Trophoblast cell (in vitro differentiated cells and primary cell): Measurements from ENCODE around the gene MPST.

Experiments used
- DNase-seq, 2 donors: peaks; one replicate each; pipeline ENCODE4 v3.0.0-alpha.2; 2016
- H2AFZ ChIP-seq: 2 replicates; pipeline ENCODE4 v1.6.1; 2013; ENCODE audit warnings: low read length, moderate library complexity, mild to moderate bottlenecking; ENCODE audit not compliant: insufficient read depth, poor library complexity
- H2AK5ac ChIP-seq: 2 replicates; pipeline ENCODE4 v1.6.1; 2013; ENCODE audit warnings: mild to moderate bottlenecking, low read length
- H2BK120ac ChIP-seq: 2 replicates; pipeline ENCODE4 v1.6.1; 2013; ENCODE audit warnings: low read length, mild to moderate bottlenecking, moderate library complexity; ENCODE audit not compliant: insufficient read depth, poor library complexity
- H2BK12ac ChIP-seq: 2 replicates; pipeline ENCODE4 v1.6.1; 2013; ENCODE audit warnings: mild to moderate bottlenecking, low read length, moderate library complexity
- H2BK5ac ChIP-seq: 2 replicates; pipeline ENCODE4 v1.6.1; 2013; ENCODE audit warnings: low read length, low read depth, moderate library complexity, mild to moderate bottlenecking; ENCODE audit not compliant: poor library complexity
- H3K14ac ChIP-seq: 2 replicates; pipeline ENCODE4 v1.6.1; 2013; ENCODE audit warnings: mild to moderate bottlenecking, low read length
- H3K18ac ChIP-seq: 2 replicates; pipeline ENCODE4 v1.6.1; 2013; ENCODE audit warnings: mild to moderate bottlenecking, low read length
- H3K23ac ChIP-seq: 2 replicates; pipeline ENCODE4 v1.6.1; 2013; ENCODE audit warnings: low read length
- H3K27ac ChIP-seq: 2 replicates; pipeline ENCODE4 v1.5.1; 2013; ENCODE audit warnings: low read depth, mild to moderate bottlenecking, inconsistent platforms, low read length, moderate library complexity
- H3K27me3 ChIP-seq: 2 replicates; pipeline ENCODE4 v1.6.1; 2013; ENCODE audit warnings: inconsistent platforms, mild to moderate bottlenecking, low read length, moderate library complexity; ENCODE audit not compliant: insufficient read depth
- H3K36me3 ChIP-seq, 2 experiments: 1 replicate in 1 of 2; 2 replicates in 1 of 2; pipeline ENCODE4 v1.6.1; 2013; ENCODE audit warnings: low read length in 2 of 2, mild to moderate bottlenecking in 2 of 2, moderate library complexity in 1 of 2; ENCODE audit not compliant: insufficient read depth in 2 of 2, control insufficient read depth in 1 of 2
- H3K4ac ChIP-seq: 2 replicates; pipeline ENCODE4 v1.6.1; 2013; ENCODE audit warnings: low read depth, mild to moderate bottlenecking, low read length, moderate library complexity
- H3K4me1 ChIP-seq, 2 experiments: 1 replicate in 1 of 2; 2 replicates in 1 of 2; pipeline ENCODE4 v1.6.1; 2013; ENCODE audit warnings: low read length in 2 of 2, mild to moderate bottlenecking in 2 of 2, moderate library complexity in 1 of 2; ENCODE audit not compliant: insufficient read depth in 2 of 2, control insufficient read depth in 1 of 2
- H3K4me2 ChIP-seq: 2 replicates; pipeline ENCODE4 v1.6.1; 2013; ENCODE audit warnings: inconsistent platforms, mild to moderate bottlenecking, low read length, moderate library complexity
- H3K4me3 ChIP-seq: 2 replicates; pipeline ENCODE4 v1.5.1; 2013; ENCODE audit warnings: mild to moderate bottlenecking, low read depth, low read length, inconsistent platforms
- H3K79me1 ChIP-seq: one replicate; pipeline ENCODE4 v1.6.1; 2013; ENCODE audit warnings: low read length
- H3K79me2 ChIP-seq: 2 replicates; pipeline ENCODE4 v1.6.1; 2013; ENCODE audit warnings: low read length, mild to moderate bottlenecking; ENCODE audit not compliant: control insufficient read depth, insufficient read depth, poor library complexity
- H3K9ac ChIP-seq: 2 replicates; pipeline ENCODE4 v1.6.1; 2013; ENCODE audit warnings: mild to moderate bottlenecking, low read length
- H3K9me3 ChIP-seq: 2 replicates; pipeline ENCODE4 v1.6.1; 2013; ENCODE audit warnings: low read depth, mild to moderate bottlenecking, control low read depth, inconsistent platforms, low read length; ENCODE audit not compliant: insufficient read depth
- H4K12ac ChIP-seq: 2 replicates; pipeline ENCODE4 v1.6.1; 2013; ENCODE audit warnings: low read depth, mild to moderate bottlenecking, low read length, moderate library complexity
- H4K8ac ChIP-seq: 2 replicates; pipeline ENCODE4 v1.6.1; 2013; ENCODE audit warnings: low read depth, mild to moderate bottlenecking, low read length, moderate library complexity
- H4K91ac ChIP-seq: one replicate; pipeline ENCODE4 v1.6.1; 2013; ENCODE audit warnings: low read depth, mild to moderate bottlenecking, low read length, moderate library complexity
- WGBS: extraction: QIAGEN DNeasy Blood & Tissue Kit; methylation state at CpG from one replicate; pipeline ENCODE4 v1.1.7; 2013; ENCODE audit warnings: missing lambda C conversion rate; ENCODE audit not compliant: insufficient read length, insufficient coverage; ENCODE audit errors: extremely low coverage; 5-methylcytosine and 5-hydroxymethylcytosine counted together

The MPST gene

DNA sequence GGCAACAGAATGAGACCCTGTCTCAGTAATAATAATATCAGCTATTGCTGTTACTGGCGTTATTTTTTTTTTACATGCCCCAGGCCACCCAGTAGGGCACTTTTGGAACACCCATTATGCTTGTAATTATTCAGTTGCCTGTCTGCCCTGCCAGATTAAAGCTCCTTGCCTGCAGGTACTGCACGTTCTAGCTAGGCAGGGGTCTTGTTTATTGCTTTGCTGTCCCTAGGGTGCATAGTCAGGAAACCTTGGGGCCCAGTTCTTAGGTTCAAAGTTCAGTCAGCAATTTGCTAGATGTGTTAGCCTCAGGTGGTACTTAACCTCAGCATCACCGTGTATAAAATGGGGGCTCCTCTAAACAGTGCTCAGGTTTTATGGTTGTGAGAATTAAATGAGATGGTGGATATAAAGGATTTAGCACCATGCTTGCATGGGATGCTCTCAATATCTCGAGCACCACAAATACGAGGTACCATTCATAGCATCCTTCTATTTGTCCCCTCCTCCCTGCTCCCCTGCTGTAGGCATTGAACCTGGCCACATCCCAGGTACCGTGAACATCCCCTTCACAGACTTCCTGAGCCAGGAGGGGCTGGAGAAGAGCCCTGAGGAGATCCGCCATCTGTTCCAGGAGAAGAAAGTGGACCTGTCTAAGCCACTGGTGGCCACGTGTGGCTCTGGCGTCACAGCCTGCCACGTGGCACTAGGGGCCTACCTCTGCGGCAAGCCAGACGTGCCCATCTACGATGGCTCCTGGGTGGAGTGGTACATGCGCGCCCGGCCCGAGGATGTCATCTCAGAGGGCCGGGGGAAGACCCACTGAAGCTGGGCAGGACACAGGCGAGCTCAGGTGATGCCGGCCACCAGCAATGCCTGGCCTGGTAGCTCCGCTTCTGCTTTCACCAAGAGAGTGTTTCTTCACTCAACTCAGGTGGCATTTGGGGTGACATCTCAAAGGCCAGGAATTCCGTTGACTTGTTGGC, 9.4 kb downstream of the MPST start:
- peaks cover 11 to 14% of the 10 kb centered on the region in 2 experiments for H3K4me1 ChIP-seq
- no peak overlapping the region for H2AFZ ChIP-seq
- H3K4ac ChIP-seq, result no peak overlapping the region
- H2BK120ac ChIP-seq, result no peak overlapping the region
- H4K8ac ChIP-seq, result no peak overlapping the region
- no peak for DNase-seq
- H2AK5ac ChIP-seq, result no peak overlapping the region
- H3K79me1 ChIP-seq, result no peaks in the 10 kb centered on the region
- no peak overlapping the region for H2BK5ac ChIP-seq
- H3K27me3 ChIP-seq, result no peaks in the 10 kb centered on the region
- no peaks in the 10 kb centered on the region for H3K9me3 ChIP-seq
- peaks cover 25 to 44% of the 10 kb centered on the region in 2 experiments for H3K36me3 ChIP-seq
- no peak overlapping the region for H3K18ac ChIP-seq
- no peak overlapping the region for H2BK12ac ChIP-seq
- H3K79me2 ChIP-seq, result no peaks in the 10 kb centered on the region
- no peak overlapping the region for H4K12ac ChIP-seq
- no CpG with 5 or more reads among the region's 22 CpGs for WGBS
- H3K4me3 ChIP-seq, result no peak overlapping the region
- H3K4me2 ChIP-seq, result no peak overlapping the region
- no peak overlapping the region for H4K91ac ChIP-seq
- no peak overlapping the region for H3K23ac ChIP-seq
- H3K27ac ChIP-seq, result no peak overlapping the region
- no peak overlapping the region for H3K14ac ChIP-seq
- no peak overlapping the region for H3K9ac ChIP-seq

DNA sequence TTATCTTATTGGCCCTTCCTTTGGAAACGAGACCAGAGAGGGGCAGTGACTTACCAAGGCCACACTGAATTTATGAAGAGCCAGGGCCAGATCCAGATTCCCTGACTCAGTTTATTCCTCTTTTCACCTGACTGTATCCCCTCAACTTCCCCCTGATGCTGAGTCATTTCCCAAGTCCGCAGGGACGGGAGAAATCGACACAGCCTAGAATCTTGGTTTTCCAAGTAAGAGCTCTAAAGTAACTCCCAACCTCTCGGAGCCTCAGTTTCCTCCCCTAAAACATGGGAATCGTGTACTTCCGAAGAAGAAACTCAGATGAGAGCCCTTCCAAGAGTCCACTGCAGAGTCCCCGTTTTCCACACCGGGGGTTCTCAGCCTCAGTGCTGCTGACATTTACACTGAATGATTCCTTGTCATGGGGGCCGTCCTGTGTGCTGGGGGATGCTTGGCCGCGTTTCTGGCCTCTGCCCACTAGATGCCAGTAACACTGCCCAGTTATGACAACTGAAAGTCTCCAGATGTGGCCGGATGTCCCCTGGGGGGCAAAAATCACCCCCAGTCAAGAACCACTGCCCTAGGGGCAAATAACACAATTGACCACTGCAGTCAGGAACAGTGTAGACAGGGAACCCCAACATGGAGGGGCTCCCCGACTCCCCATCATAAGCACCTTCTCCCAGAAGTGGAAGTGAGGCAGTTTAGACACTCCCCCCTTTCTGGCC, 11.2 kb downstream of the MPST start:
- no peak overlapping the region for H3K23ac ChIP-seq
- H4K8ac ChIP-seq, result no peak overlapping the region
- no peaks in the 10 kb centered on the region for H3K9me3 ChIP-seq
- no peak overlapping the region for H3K4me2 ChIP-seq
- peaks cover 9 to 14% of the 10 kb centered on the region in 2 experiments for H3K4me1 ChIP-seq
- no peak overlapping the region for H2AK5ac ChIP-seq
- H3K36me3 ChIP-seq, result peaks cover 13 to 31% of the 10 kb centered on the region in 2 experiments
- H3K18ac ChIP-seq, result no peak overlapping the region
- no peak overlapping the region for H3K9ac ChIP-seq
- H2BK5ac ChIP-seq, result no peak overlapping the region
- no peak overlapping the region for H2BK120ac ChIP-seq
- H3K27me3 ChIP-seq, result no peaks in the 10 kb centered on the region
- WGBS, result no CpG with 5 or more reads among the region's 14 CpGs
- no peak overlapping the region for H2BK12ac ChIP-seq
- H2AFZ ChIP-seq, result no peak overlapping the region
- no peak overlapping the region for H3K4me3 ChIP-seq
- H3K79me2 ChIP-seq, result no peaks in the 10 kb centered on the region
- no peak overlapping the region for H3K27ac ChIP-seq
- DNase-seq, result no peak
- H4K91ac ChIP-seq, result no peak overlapping the region
- H3K4ac ChIP-seq, result no peak overlapping the region
- no peaks in the 10 kb centered on the region for H3K79me1 ChIP-seq
- H3K14ac ChIP-seq, result no peak overlapping the region
- no peak overlapping the region for H4K12ac ChIP-seq

DNA sequence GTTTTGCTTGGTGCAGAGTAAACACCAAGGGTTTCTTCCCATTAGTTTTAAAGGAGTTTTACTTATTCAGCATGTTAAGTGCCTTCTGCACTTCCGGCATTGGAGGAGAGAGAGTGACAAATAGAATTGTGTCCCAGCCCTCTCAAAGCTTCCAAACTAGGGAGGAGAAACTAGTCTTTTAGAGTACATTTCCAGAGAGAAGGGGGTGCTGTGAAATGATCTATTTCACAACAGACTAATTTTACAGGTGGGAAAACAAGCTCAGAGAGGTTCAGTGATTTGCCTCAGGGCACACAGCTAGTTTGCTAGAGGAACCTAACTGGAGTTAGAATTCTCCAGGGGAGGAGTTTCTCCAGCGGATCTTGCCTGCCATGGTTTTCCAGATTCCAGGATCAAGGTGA, 12.6 kb downstream of the MPST start:
- Histone ChIP-seq H3K9ac (no peak overlapping the region), H3K36me3 (peaks cover 13 to 20% of the 10 kb centered on the region in 2 experiments), H3K79me1 (no peaks in the 10 kb centered on the region), H3K4ac (no peak overlapping the region), H3K4me3 (no peak overlapping the region), H3K79me2 (no peaks in the 10 kb centered on the region), H3K4me2 (no peak overlapping the region), H3K18ac (no peak overlapping the region), H3K14ac (no peak overlapping the region), H3K23ac (no peak overlapping the region), H3K27ac (no peak overlapping the region), H4K12ac (no peak overlapping the region), H3K27me3 (no peaks in the 10 kb centered on the region), H3K9me3 (no peaks in the 10 kb centered on the region), H2AFZ (no peak overlapping the region), H4K8ac (no peak overlapping the region), H2BK12ac (no peak overlapping the region), H3K4me1 (peaks cover 9 to 14% of the 10 kb centered on the region in 2 experiments), H2AK5ac (no peak overlapping the region), H2BK120ac (peak overlapping the region; percentile 31), H4K91ac (no peak overlapping the region), H2BK5ac (no peak overlapping the region)
- WGBS, result no CpG with 5 or more reads among the region's 2 CpGs
- peak in 1 of 2 donors; percentile 49 for DNase-seq

DNA sequence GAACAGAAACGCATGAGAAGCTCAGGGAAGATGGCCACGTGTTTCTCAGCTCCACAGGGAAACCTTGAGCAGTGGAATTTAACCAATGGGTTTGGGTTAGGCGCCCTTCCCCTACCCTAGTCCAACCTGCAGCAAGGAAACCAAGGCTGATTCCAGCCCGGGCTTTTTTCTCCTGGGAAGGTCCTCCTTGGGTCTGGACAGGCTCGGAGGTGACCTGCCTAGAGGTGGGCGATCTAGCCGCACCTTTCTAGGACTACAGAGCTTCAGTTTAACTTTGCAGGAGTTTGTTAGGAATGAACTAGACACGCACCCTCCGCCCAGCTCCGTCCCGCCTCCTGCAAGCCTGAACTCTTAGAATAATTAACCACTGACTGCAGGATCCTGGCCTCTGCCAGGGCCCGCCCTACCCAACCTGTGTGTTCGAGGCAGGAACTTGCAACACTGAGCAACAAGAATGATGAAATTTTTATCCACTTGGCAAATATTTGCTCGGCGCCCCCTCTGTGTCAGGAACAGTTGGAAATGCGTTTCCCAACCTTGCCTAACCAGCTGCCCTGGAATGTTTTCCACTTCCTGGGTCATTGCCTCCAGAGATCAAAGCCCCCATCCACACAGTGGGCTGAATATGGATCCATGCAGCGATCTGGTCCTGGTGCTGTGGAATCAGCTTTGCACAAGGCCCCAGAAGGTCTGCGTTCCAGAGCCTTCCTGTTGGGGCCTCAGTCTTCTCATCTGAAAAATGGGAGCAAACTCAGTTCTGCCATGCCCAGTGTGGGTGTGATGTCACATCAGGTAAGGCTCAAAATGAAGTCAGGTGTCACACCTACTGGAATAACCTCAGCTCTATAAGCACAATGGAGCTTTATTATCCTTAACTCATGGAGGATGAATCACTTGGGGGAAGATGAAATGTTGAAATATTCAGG, 13.3 kb downstream of the MPST start:
- H3K4me3 ChIP-seq, result no peak overlapping the region
- H2BK12ac ChIP-seq, result no peak overlapping the region
- peaks cover 10 to 14% of the 10 kb centered on the region in 2 experiments for H3K36me3 ChIP-seq
- H3K9ac ChIP-seq, result peak overlapping the region; percentile 18
- no peak overlapping the region for H4K12ac ChIP-seq
- no CpG with 5 or more reads among the region's 18 CpGs for WGBS
- peak overlapping the region; percentile 6 for H4K8ac ChIP-seq
- no peaks in the 10 kb centered on the region for H3K79me1 ChIP-seq
- H3K9me3 ChIP-seq, result no peaks in the 10 kb centered on the region
- no peak overlapping the region for H3K18ac ChIP-seq
- H4K91ac ChIP-seq, result no peak overlapping the region
- H2AK5ac ChIP-seq, result no peak overlapping the region
- DNase-seq, result peak; percentile 54 to 57
- no peak overlapping the region for H3K4ac ChIP-seq
- peaks cover 9 to 14% of the 10 kb centered on the region in 2 experiments for H3K4me1 ChIP-seq
- H3K4me2 ChIP-seq, result peak overlapping the region; percentile 20
- H2AFZ ChIP-seq, result no peak overlapping the region
- no peaks in the 10 kb centered on the region for H3K79me2 ChIP-seq
- H3K27ac ChIP-seq, result no peak overlapping the region
- H3K14ac ChIP-seq, result no peak overlapping the region
- no peaks in the 10 kb centered on the region for H3K27me3 ChIP-seq
- no peak overlapping the region for H2BK5ac ChIP-seq
- no peak overlapping the region for H3K23ac ChIP-seq
- peak overlapping the region; percentile 31 for H2BK120ac ChIP-seq
